Adrenal gland (tissue), 12 donors: Measurements from ENCODE around the gene CIAO3. TPM values are rescaled to one million over a fixed set of nuclear protein-coding genes. Genes with fewer than 3 reads are reported as not detected.

Experiments
- DNase-seq, 7 donors: peaks; one replicate each; pipeline ENCODE4 v3.0.0-alpha.2; 2019 to 2020
- H3K27ac ChIP-seq, 5 donors: fragments of 200-600 bp; sonication (generic) in 4 of 5; 1 replicate in 3 of 5; 2 replicates in 2 of 5; pipeline versions ENCODE4 v1.5.1 to v1.8.0; 2016 to 2020; ENCODE audit warnings: mild to moderate bottlenecking in 1 of 5
- H3K27me3 ChIP-seq: fragments of 200-600 bp; 2 replicates; pipeline ENCODE4 v1.8.0; 2021
- H3K36me3 ChIP-seq, 2 donors: fragments of 200-600 bp; replicated peaks in 1 of 2; 1 replicate in 1 of 2; 2 replicates in 1 of 2; pipeline versions ENCODE4 v1.5.1 to v1.8.0; 2018 to 2022
- H3K4me1 ChIP-seq, 2 donors: fragments of 200-600 bp; replicated peaks in 1 of 2; 1 replicate in 1 of 2; 2 replicates in 1 of 2; pipeline versions ENCODE4 v1.5.1 to v1.8.0; 2018 to 2021
- H3K4me3 ChIP-seq, 4 donors: fragments of 200-600 bp; sonication (generic) in 3 of 4; one replicate each; pipeline ENCODE4 v1.5.1; 2016 to 2018
- H3K9me3 ChIP-seq, 3 donors: fragments of 200-600 bp; sonication (generic) in 1 of 3; replicated peaks in 1 of 3; 1 replicate in 2 of 3; 2 replicates in 1 of 3; pipeline versions ENCODE4 v1.5.1 to v1.8.0; 2016 to 2021
- POLR2A ChIP-seq, 2 donors: fragments of 450-650 bp; IDR thresholded peaks; one replicate each; pipeline ENCODE4 v1.6.1; 2017; ENCODE audit warnings: antibody characterized with exemption in 2 of 2, mild to moderate bottlenecking in 2 of 2, moderate library complexity in 1 of 2
- WGBS, 4 donors: extraction: QIAGEN DNeasy Blood & Tissue Kit in 2 of 4; methylation state at CpG; one replicate each; pipeline versions ENCODE4 v1.1.5 to v1.1.7; 2013 to 2017; 5-methylcytosine and 5-hydroxymethylcytosine counted together
- intact Hi-C, 2 donors: fragments of 100-400 bp; cut with DNase I; formaldehyde crosslinking; loops; one replicate each; pipeline versions ENCODE4 v1.14.1 to v1.15.0; 2022 to 2023
- polyA plus RNA-seq, 3 donors: library from polyadenylated mRNA; stranded (reverse); fragments of 200-250 nt in 2 of 3; fragments of 350-450 nt in 1 of 3; fragmentation: Illumina TruSeq in 1 of 3; extraction: RNeasy Lipid Tissue Mini Kit (QIAGEN cat#74804) in 1 of 3; gene quantifications; one replicate each; pipeline ENCODE4 v1.2.3, GENCODE V29; 2013 to 2014
- total RNA-seq, 9 donors: library from RNA; depleted of rRNA in 4 of 9; stranded (reverse); fragments of >200 nt in 4 of 9; fragments of 120-200 nt in 1 of 9; fragmentation: NEBNext Ultra II Directional in 1 of 9; extraction: Animal tissue kit (Norgen Biotek cat#: 25700) in 1 of 9; gene quantifications; one replicate each; pipeline versions ENCODE4 v1.1.0 to v1.2.4, GENCODE V29; 2013 to 2023
- TF ChIP-seq, protein P1 (sequence below), 6 experiments: fragments of 450-650 bp in 4 of 6; fragments of 200-600 bp in 2 of 6; sonication (generic) in 1 of 6; IDR thresholded peaks; 1 replicate in 5 of 6; 2 replicates in 1 of 6; pipeline versions ENCODE4 v1.5.1 to v1.8.0; 2016 to 2021; ENCODE audit warnings: antibody characterized with exemption in 6 of 6, mild to moderate bottlenecking in 2 of 6, moderate library complexity in 1 of 6
- donor health status: healthy with polysubstance abuse.
- donor health status: Bipolar disorder and iron deficiency.
- donor health status: DM: yes; HTN: yes; CAD: no.
- donor health status: DM: no; HTN: no; CAD: no.
- donor health status: DM: no; HTN: no; CAD: no.
- donor health status: DM: yes; HTN: yes; CAD: no.

CIAO3 gene
- total and polyA plus RNA-seq, 12 donors, result 8.9 to 99.4 (median 29.5) TPM

DNA sequence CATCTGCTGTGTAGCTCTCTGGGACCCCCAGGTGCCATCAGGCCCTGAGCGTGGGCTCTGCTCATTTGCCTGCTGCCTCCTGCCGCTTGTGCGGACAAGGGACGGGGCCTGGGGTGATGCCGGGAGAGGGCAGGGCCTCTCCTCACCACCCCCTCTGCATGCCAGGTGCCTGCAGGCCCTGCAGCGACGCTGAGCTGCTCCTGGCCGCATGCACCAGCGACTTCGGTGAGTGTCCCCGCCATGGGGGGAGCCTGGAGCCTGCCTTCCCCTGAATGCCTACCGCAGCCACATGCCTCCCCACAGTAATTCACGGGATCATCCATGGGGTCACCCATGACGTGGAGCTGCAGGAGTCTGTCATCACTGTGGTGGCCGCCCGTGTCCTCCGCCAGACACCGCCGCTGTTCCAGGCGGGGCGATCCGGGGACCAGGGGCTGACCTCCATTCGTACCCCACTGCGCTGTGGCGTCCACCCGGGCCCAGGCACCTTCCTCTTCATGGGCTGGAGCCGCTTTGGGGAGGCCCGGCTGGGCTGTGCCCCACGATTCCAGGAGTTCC lies 23.9 kb downstream of the CIAO3 start:
- no peak overlapping the region for H3K4me3 ChIP-seq
- H3K4me1 ChIP-seq, result peaks cover 28 to 38% of the 10 kb centered on the region in 2 donors
- no peaks in the 10 kb centered on the region for H3K27me3 ChIP-seq
- 76 to 93% (median 86%) methylated on average over 9 to 29 of the region's 29 CpGs for WGBS, 4 donors
- H3K36me3 ChIP-seq, result no peaks in the 10 kb centered on the region
- peak overlapping the region in 1 of 5 donors; percentile 56 for H3K27ac ChIP-seq
- TF ChIP-seq, protein P1, sequence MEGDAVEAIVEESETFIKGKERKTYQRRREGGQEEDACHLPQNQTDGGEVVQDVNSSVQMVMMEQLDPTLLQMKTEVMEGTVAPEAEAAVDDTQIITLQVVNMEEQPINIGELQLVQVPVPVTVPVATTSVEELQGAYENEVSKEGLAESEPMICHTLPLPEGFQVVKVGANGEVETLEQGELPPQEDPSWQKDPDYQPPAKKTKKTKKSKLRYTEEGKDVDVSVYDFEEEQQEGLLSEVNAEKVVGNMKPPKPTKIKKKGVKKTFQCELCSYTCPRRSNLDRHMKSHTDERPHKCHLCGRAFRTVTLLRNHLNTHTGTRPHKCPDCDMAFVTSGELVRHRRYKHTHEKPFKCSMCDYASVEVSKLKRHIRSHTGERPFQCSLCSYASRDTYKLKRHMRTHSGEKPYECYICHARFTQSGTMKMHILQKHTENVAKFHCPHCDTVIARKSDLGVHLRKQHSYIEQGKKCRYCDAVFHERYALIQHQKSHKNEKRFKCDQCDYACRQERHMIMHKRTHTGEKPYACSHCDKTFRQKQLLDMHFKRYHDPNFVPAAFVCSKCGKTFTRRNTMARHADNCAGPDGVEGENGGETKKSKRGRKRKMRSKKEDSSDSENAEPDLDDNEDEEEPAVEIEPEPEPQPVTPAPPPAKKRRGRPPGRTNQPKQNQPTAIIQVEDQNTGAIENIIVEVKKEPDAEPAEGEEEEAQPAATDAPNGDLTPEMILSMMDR (IDR thresholded peaks at IDR 0.05), result no peak
- TF ChIP-seq POLR2A (IDR thresholded peaks at IDR 0.05), result no peak
- no peaks in the 10 kb centered on the region for H3K9me3 ChIP-seq
- intact Hi-C loops, result loop anchor here in 1 of 2 donors (10.0 kb wide), 1 partner anchor 338 kb away; no protein-coding TSS in a partner anchor
- DNase-seq, result no peak

DNA sequence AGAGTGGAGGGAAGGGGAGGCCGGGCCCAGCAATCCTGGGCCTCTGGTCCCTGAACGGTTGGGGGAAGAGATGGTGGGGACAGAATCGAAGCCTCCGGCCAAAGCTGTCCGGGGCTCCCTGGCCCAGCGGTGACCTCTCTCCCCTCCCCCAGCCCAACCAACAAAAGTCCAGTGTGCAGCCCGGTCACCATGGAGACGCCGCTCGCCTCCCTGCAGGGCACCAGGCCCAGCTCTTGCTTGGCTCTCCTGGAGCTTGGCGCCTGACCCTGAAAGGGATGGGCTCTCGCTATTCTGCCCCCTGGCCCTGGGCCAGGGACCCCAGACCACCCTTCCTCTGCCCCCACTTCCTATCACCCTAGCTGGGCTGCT lies 24.6 kb downstream of the CIAO3 start:
- Histone ChIP-seq H3K36me3 (no peaks in the 10 kb centered on the region), H3K4me3 (peak overlapping the region in 2 of 4 donors; percentile 37 to 76), H3K27me3 (peaks cover 3% of the 10 kb centered on the region), H3K9me3 (no peaks in the 10 kb centered on the region), H3K4me1 (peaks cover 23 to 34% of the 10 kb centered on the region in 2 donors), H3K27ac (peak overlapping the region in 2 of 5 donors; percentile 56 to 62)
- TF ChIP-seq POLR2A (IDR thresholded peaks at IDR 0.05), result no peak
- TF ChIP-seq, protein P1 (IDR thresholded peaks at IDR 0.05), result no peak
- intact Hi-C loops, result loop anchor here in 1 of 2 donors (10.0 kb wide), 1 partner anchor 339 kb away; no protein-coding TSS in a partner anchor
- DNase-seq, result peak; percentile 78 to 92 (median 84)
- 15 to 30% (median 20%) methylated on average over 7 to 12 of the region's 12 CpGs for WGBS, 4 donors

DNA sequence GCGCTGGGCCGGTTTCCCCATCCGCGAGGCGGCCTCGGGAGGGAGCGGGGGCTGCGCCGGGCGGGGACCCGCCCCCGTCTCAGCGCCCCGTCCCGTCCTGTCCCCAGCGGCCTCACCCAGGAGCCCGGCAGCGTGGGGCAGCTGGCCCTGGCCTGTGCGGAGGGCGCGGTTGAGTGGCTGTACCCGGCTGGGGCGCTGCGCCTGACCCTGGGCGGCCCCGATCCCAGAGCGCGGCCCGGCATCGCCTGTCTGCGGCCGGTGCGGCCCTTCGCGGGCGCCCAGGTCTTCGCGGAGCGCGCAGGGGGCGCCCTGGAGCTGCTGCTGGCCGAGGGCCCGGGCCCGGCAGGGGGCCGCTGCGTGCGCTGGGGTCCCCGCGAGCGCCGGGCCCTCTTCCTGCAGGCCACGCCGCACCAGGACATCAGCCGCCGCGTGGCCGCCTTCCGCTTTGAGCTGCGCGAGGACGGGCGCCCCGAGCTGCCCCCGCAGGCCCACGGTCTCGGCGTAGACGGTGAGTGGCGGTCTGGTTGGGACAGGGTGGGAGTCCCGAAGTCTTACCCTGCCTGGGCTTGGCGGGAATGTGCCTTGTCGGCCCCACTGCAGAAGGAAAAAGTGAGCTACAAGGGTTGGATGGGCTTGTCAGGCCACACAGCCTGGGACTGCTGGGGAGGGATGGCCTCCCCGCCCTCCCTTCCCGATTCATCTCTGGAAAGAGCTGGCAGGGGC lies 25.2 kb downstream of the CIAO3 start:
- H3K36me3 ChIP-seq, result no peaks in the 10 kb centered on the region
- H3K9me3 ChIP-seq, result no peaks in the 10 kb centered on the region
- no peak for TF ChIP-seq POLR2A (IDR thresholded peaks at IDR 0.05)
- TF ChIP-seq, protein P1 (IDR thresholded peaks at IDR 0.05), result no peak
- intact Hi-C loops, result loop anchor here in 1 of 2 donors (10.0 kb wide), 1 partner anchor 339 kb away; no protein-coding TSS in a partner anchor
- 1 to 18% (median 4%) methylated on average over 4 to 74 of the region's 74 CpGs for WGBS, 4 donors
- H3K27me3 ChIP-seq, result peaks cover 6% of the 10 kb centered on the region
- peak in 1 of 7 donors; percentile 29 for DNase-seq
- H3K4me3 ChIP-seq, result peak overlapping the region in 2 of 4 donors; percentile 37 to 76
- peak overlapping the region in 3 of 5 donors; percentile 42 to 62 (median 56) for H3K27ac ChIP-seq
- H3K4me1 ChIP-seq, result peaks cover 23 to 34% of the 10 kb centered on the region in 2 donors
